GM21528 (cell line): ENCODE measurements around the gene GPR17.

Source experiments
- ATAC-seq: cut with Tn5 transposase; IDR thresholded peaks from one replicate; pipeline ENCODE4 v1.9.1; 2021; ENCODE audit warnings: mild to moderate bottlenecking, moderate library complexity; ENCODE audit not compliant: unreplicated experiment, low FRiP score

The GPR17 gene

GRCh38 chr2:127614246-127614645 is 31.7 kb upstream of the GPR17 start:
- ATAC-seq: no peak

DNA sequence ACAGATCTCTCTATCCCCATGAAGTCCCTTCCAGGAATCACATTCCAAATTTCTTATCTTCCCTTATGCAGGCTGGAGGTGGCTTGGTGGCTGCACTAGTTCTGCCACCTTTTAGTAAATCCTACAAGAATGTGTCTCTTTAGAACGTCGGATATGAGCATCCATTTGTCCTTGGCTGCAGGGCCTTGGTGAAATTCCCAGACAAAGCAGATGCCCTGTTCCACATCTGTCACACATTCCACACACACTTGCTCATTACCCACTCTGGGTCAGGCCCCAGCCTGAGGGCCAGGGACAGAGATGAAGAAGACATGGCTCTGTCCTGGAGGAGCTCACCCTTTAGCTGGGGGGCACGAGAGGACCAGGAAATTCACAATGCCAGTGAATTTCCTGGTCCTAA is 31.2 kb upstream of the GPR17 start:
- ATAC-seq: no peak

DNA sequence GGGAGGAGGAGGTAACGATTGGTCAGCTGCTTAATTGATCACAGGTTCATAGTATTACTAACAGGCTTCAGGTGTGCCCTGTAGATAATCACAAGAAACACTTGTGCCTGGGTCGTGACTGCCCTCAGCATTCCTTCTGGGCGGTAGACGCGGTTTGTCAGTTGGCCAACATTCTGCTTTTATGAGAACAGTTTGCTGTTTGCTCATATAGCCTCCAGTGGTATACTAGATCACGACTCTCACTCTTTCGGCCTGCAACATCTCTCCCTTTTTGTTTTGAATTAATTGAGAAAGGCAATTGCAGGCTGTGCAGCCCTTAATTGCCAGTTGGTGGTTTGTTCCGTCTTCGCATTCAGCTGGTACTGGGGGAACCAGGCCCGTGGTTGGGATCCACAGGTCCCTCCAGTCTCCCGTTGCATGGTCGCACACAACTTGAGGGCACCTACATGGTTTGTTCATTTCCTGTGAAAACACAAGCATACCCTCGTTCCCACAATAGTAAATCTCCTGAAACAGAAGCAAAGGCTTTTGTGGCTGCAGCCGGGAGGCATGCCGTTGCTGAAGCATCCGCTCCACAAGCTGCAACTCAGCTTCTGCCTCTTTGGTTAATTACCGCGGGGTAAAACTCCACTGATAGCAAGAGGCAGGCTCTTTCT is 30.3 kb upstream of the GPR17 start:
- no peak for ATAC-seq

GRCh38 chr2:127618551-127619202 is 27.3 kb upstream of the GPR17 start:
- no peak for ATAC-seq

DNA sequence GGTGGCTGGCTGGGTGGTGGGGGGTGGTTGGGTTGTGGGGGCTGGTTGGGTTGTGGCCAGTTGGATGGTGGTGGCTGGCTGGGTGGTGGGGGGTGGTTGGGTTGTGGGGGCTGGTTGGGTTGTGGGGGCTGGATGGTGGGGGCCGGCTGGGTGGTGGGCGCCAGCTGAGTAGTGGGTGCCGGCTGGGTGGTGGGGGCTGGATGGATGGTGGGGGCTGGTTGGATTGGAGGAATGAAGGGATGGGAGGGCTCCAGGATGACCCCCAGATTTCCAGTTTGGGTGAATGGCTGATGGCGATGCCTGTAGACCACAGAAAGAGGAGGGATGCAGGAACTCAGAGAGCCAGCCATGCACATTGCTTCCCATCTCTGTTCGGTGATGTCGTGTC is 26.8 kb upstream of the GPR17 start:
- no peak for ATAC-seq

- ATAC-seq: no peak
These were observed 25.9 kb upstream of the GPR17 start for GRCh38 chr2:127619877-127620705.

DNA sequence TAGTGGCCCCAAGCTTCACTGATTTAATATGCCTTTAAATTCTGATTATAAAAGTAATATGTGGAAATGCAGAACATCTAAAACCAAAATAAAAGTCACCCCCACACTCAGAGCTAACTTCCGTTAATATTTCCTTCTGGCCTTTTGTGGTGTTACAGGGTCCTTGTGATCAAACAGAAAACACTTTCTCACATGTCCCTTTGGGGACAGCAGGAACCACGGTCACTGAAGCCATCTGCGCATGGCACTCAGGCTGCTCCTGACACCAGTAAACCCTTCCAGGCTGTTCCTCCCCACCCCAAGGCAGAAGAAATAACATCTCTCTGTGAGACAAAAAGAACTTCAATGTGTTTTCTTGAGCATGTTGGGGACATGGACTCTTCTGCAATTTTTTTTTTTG is 25.1 kb upstream of the GPR17 start:
- ATAC-seq: no peak

DNA sequence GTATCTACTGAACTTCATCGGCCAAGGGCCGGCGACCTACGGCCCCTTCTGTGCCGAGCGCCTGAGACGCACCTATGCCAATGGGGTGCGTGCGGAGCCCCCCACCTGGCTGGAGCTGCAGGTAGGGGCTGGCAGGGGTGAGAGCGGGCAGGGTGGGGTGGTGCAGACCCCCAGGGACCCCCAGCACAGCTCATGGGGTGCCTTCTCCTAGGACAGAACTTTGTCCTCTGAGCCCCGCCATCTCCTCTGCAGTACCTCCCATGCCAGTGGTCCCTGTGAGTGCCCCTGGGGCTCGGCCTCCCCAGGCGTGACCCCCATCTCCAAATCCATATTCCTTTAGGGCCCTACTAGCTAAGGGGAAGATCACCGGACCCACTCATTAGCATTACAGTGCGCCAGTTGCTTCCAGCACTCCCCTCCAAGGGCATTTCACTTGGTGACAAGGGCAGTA is 23.9 kb upstream of the GPR17 start:
- ATAC-seq: no peak

GRCh38 chr2:127622561-127623387 is 23.2 kb upstream of the GPR17 start:
- ATAC-seq: no peak

GRCh38 chr2:127623388-127624319 is 22.3 kb upstream of the GPR17 start:
- no peak for ATAC-seq

GRCh38 chr2:127624320-127624755 is 21.6 kb upstream of the GPR17 start:
- ATAC-seq: no peak

DNA sequence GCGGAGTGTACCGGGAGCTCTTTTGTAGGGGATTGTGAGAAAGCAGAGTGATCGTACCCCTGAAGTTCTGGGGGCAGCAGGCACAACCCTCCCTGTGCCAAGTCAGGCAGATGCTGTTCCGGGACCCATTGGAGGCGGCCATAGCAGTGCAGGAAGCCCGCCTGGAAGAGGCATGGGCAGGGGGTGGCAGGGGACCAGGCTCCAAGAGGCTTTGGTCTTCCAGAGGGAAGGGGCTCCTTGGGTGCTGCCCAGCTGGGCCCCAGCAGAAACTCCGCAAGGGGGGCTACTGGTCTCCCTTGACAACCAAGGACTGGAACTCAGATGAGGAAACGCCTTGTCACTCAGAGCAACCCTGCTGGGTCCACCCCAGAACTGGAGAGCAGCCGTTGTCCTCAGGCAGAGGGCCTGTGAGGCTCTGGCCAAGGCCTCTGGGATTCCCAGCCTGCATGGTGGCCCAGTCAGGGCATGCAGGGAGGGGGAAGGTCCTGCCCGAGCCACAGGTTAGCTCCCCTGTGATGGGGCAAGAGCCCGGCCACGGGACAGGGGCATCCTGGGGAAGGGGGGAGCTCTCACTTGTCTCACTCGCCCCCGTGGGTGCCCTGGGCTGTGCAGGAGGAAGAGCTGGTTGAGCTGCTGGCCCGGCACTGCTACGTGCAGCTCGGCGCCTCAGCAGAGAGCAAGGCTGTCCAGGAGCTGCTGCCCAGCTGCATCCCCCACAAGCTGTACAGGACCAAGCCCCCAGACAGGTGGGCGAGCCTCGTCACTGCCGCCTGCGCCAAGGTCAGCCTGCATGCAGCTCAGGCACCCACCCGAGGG is 21.0 kb upstream of the GPR17 start:
- ATAC-seq: no peak

DNA sequence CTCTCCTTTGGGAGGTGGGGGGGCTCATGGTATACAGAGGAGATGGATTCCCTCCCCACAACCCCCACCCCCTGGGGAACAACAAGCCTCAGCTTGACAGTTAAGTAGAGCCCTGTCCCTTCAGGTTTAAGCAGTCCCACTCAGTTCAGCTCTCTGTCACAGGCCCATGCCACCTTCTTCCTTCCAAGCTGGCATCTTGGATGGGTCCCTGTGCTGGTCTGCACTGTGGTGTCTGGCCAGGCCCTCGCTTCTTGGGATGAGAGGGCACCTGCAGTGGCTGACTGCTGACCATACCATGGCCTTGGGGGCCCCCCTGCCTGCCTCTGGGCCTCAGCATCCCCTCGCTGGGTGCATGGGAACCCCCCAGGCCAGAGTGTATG is 20.4 kb upstream of the GPR17 start:
- ATAC-seq: no peak

- ATAC-seq: no peak
These were observed 19.8 kb upstream of the GPR17 start for GRCh38 chr2:127626175-127626574.

DNA sequence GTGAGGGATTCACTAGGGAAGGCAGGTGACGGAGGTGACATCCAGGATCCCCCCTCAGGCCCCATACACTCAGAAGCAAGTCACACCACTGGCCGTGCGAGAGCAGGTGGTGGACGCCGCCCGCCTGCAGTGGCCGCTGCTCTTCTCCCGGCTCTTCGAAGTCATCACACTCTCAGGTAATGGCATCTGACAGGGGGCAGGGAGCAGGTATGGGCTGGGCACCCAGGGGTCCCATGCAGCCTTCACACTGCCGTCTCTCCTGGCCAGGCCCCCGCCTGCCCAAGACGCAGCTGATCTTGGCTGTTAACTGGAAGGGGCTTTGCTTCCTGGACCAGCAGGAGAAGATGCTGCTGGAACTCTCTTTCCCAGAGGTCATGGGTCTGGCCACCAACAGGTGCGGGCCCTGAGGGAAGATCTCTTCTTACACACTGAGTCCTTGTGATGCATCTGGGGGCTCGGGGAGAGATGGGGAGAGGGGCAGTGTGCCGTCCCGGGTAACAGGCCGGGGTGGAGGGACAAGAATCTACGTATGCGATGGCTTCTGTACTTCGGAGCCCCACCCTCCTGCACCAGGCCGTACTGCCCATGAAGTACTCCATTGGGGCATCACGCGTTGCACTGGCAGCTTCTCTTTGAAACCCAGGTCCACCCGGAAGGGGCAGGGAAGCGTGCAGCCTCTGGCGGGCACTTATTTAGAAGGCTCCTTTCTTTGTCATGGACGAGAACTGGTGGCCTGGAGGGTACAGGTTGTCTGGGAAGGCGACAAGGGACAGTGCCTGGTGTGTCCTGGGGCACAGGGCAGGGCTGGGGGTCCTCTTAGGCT is 18.8 kb upstream of the GPR17 start:
- no peak for ATAC-seq

DNA sequence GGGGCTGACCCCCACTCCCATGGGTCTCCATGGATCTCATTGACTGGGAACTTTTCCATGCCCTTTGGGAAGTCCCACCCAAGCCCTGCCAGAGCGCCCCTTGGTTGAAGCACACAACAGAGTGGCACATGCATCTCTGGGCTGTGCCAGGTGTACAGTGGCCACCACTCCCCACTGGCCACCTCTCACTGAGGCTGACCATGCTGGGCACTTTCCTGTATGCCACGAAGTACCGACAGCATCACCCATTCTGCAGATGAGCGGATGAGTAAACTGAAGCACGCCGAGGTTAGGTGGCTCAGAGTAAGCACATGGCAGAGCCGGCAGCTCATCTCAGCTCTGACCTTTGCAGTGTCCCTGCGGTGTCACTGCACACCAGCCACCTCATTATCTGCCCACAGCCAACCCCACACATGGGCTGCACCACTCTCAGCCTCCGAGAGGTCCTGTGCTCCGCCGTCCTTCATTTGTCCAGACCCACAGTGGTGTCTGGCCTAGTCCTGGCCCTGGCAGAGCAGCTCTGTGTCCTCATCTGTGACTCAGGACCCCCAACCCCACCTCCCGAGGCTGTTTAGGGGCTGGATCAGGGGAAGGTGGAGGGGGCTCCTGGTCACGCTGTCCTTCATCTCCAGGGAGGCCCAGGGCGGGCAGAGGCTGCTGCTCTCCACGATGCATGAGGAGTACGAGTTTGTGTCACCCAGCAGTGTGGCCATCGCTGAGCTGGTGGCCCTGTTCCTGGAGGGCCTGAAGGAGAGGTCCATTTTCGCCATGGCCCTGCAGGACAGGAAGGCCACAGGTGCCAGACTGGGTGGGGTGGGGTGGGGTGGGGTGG is 18.0 kb upstream of the GPR17 start:
- no peak for ATAC-seq
